GM18861 (cell line): ENCODE results near the gene GSTM1.
A peak's percentile ranks its signal among the peaks of the same experiment; 100 is the strongest.

Experiments
- ATAC-seq: cut with Tn5 transposase; IDR thresholded peaks from one replicate; pipeline ENCODE4 v1.9.1; 2021; ENCODE audit not compliant: unreplicated experiment

The GSTM1 gene

DNA sequence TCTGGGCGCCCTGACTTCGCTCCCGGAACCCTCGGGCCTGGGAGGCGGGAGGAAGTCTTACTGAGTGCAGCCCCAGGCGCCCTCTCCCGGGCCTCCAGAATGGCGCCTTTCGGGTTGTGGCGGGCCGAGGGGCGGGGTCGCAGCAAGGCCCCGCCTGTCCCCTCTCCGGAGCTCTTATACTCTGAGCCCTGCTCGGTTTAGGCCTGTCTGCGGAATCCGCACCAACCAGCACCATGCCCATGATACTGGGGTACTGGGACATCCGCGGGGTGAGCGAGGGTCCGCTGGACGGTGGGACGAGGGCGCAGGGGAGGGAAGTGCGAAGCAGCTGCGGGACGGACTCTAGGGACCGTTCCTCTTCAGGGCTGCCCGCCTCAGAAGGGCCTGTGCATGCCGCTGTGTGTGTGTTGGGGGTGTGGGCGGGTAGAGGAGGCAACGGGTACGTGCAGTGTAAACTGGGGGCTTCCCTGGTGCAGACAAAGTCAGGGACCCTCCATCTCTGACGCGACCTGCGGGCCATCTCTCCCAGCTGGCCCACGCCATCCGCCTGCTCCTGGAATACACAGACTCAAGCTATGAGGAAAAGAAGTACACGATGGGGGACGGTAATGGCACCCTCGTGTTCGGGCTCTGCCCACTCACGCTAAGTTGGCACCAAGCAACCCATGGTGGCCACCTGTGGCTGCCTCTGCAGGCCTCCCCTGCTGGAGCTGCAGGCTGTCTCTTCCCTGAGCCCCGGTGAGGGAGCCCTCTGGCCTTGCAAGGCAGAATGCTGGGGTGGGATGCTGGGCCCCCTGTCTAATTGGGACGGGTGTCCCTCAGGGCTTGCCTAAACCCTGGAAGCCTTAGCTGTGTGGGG lies at the start of gene GSTM1:
GSTM1 (plus strand) TSS at position 177 of the 859 bp plus-strand sequence; CDS start at position 234, 57 bp downstream.
- ATAC-seq = peak; percentile 98

DNA sequence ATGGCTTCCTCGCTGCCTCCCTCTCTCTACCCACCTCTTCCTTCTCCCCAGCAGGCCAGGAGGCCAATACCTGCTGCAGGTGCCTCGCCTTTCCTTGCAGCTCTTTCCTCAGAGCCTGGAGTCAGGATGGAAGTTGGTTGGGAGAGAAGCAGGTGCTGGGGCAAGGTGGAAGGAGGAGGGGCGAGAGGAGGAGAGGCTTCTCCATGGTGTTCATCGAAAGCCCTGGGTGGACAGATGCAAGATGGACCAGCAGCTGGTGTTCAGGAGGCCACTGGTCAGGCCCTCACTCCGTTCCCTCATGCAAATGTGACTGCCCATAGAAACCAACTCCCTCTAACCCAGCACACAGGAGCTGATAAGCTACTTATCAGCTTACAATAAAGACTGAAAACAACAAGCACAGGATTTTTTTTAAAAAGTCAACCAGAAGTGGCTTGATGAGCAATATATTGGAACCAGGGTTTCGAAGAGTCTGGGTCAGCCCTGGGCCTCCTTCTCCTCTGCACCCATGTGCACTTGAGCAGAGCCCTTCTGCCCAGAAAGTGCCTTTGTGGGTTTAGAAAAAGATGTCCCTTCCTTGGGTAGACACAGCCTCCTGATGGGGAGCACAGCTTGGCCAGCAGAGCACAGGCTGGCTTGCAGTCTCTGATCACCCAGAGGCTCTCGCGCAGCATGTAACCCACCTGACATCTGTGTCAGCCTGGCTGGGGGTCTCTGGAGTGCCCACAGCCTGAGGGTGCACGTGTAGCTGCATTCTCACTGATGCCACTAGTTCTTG lies 48.4 kb upstream of the GSTM1 start:
- no peak for ATAC-seq

DNA sequence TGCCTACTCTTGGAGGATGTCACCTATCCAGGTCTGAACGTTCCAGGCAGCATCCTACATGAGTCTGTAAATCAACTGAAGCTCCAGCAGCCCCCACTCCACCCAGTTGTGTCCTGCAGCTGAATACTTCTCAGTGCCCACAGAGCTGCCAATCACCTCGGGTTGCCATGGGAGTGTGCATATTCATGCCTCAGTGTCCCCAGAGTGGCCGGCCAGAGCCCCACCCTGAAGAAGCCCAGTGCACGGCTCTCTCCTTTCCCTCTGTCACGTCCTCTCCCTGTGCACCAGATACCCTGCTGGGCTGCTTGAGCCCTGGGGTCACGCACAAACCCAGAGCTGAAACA lies 47.8 kb upstream of the GSTM1 start:
- no peak for ATAC-seq

DNA sequence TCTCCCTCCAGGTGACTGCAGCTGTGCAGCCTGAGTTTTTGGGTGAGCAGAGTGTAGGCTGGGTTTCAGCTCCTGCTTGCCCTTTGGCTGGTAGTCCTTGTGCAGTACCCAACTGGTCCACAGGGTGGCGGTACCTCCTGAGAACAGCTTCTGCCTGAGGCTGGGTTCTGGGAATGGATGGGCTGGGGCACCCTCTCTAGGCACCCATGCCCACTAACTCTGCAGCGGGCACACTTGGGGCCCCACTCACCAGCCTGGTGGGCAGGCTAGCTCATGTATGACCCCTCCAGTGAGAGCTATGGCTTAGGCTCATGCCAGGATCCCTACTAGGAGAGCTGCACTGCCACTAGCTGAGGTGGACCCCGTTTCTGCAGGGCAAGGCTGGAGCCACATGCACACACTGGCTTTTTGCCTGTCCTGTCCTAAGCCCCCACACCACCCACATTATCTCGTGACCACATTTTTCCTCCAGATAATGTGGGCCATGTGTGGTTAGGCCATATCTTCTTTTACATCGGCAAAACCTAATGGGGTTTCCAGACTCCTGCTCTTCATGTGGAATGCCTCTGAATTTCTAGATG lies 47.2 kb upstream of the GSTM1 start:
- ATAC-seq = no peak

GRCh38 chr1:109641078-109641740 lies 46.4 kb upstream of the GSTM1 start:
- ATAC-seq = no peak

DNA sequence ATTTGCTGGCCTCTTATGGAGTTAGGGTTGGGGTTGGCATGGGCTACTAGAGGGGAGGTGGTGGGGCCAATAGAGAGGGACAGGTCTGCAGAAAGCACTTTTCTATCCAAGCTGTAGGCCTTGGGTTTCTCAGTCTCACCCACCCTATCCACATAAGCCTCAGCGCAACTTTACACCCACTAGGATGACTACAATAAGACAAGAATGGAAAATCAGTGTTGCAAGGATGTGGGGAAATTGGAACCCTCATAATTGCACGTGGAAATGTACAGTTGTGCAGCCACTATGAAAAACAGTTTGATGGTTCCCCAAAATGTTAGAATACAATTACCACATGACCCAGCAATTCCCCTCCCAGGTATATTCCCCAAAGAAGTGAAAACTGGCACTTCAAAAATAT lies 45.8 kb upstream of the GSTM1 start:
- ATAC-seq = no peak

GRCh38 chr1:109642626-109643025 lies 45.0 kb upstream of the GSTM1 start:
- ATAC-seq = no peak

DNA sequence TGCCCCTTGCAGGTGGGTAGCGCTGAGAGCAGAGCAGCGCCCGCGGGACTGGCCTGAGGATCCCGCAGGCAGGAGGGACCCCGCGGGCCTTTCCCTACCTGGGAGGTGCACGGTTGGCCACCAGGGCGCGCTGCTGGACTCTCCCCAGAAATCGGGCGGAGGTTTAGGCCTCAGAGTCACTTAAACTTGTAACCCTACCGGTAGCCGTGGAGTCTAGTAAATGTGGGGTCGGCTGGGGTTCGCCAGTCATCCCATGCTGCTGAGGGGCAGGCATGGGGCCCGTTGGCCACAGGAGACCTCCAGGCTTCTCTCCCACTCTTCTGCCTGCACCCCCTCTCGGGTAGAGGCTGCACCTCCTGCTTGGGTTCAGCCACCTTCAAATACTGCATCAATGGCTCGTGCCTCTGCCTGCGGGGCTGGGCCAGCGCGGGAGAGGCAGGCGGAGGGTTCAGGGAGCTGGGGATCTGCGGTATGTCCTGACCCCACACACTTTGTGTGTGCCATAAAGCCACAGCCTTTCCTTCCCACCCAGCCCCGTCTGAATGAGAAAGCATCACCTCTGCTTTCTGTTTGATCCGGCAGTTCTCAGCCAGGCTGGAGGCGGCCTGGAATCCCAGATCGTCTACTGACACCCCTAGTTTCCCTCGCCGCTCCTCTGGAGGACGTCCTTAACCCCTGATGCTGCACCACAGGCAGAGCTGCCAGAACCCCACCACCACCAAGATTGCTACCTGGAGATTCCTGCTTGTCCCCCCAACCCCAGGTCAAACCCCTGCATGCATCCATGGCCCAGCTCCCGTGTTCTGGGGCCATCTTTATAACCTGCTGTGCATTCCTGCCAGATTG lies 44.0 kb upstream of the GSTM1 start:
- peak; percentile 77 for ATAC-seq

- no peak for ATAC-seq
These were observed 42.9 kb upstream of the GSTM1 start for GRCh38 chr1:109644670-109645069.

- ATAC-seq = no peak
These were observed 38.1 kb upstream of the GSTM1 start for GRCh38 chr1:109649491-109649914.

- no peak for ATAC-seq
These were observed 37.0 kb upstream of the GSTM1 start for GRCh38 chr1:109650609-109651008.

- ATAC-seq = no peak
These were observed 35.2 kb upstream of the GSTM1 start for GRCh38 chr1:109652402-109652801.

DNA sequence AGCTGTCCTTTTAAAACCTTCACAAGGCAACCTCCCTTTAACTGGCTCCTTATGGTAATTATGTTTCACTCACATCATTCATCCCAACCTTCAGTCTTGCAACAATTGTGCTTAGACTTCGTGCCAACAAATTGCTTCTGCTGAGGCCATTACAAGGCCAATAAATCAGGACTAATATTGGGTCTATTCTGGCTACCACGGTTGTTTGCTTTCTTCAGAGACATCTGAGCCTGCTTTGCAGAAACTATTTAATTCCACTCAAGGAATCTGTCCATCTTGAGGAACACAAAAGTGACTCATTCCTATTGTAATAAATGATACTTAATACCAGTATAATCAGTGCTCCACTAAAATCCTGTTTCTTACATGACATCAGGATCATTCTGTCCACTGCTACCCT lies 34.3 kb upstream of the GSTM1 start:
- ATAC-seq = no peak

- ATAC-seq = no peak
These were observed 33.1 kb upstream of the GSTM1 start for GRCh38 chr1:109654519-109654918.

DNA sequence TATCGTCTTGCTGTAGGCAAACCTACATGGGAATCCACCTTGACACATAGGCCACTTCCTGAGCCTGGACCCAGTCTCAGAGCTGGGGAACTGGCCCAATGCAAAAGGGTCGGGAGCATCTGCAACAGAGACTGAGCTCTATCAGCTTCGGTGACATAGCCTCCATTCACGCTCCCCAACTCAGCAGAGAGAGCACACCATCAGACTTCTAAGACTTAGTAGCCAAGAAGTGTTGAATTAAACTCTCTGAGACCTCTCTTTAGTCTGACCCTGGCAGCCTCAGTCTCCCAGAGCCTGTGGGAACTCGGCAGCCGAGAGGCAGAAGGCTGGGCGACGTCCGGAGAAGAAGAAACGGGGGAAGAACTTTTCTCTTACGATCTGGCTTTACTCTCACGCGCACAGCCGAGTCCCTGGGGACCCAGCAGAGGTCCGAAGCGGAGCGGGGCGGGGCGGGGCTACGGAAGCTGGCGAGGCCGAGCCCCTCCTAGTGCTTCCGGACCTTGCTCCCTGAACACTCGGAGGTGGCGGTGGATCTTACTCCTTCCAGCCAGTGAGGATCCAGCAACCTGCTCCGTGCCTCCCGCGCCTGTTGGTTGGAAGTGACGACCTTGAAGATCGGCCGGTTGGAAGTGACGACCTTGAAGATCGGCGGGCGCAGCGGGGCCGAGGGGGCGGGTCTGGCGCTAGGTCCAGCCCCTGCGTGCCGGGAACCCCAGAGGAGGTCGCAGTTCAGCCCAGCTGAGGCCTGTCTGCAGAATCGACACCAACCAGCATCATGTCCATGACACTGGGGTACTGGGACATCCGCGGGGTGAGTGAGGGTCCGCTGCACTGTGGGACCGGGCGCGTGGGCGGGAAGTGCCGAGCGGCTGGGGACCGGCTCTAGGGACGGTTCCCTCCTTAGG lies 31.8 kb upstream of the GSTM1 start, which contains the start of gene GSTM4:
GSTM4 (plus strand) TSS at position 485 of the 905 bp plus-strand sequence; CDS start at position 776, 291 bp downstream.
- peak; percentile 66 for ATAC-seq

DNA sequence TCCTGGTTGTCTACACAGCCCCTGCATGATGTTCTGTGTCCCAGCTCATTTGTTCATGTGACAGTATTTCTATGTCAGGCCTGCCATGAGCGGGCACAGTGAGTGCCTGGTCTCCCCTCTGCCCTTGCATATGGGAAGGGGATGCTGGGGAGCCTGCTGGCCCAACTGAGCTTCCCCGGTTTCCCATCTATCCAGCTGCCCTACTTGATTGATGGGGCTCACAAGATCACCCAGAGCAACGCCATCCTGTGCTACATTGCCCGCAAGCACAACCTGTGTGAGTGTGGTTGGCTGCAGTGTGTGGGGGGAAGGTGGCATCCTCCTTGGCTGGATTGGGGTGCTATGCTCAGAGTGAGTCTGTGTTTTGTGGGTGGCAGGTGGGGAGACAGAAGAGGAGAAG lies 30.2 kb upstream of the GSTM1 start:
- ATAC-seq = no peak

GRCh38 chr1:109657970-109658369 lies 29.6 kb upstream of the GSTM1 start:
- ATAC-seq = no peak

DNA sequence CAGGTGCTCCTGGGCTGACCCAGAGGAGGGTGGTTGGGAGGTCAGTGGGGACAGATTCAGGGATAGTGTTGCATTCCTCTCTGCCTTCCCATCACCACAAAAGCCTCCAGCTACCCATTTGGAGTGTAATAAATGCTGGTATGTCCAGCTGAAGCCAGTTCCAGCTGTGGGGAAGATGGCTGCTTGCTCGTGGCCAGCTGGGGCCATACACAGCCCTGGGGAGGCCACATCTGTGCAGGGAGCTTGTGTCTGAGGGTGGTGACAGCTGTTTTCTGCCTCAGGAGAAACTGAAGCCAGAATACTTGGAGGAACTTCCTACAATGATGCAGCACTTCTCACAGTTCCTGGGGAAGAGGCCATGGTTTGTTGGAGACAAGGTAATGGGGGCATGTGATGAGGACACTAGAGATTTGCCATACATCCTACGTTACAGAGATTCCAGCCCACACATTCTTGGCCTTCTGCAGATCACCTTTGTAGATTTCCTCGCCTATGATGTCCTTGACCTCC lies 29.0 kb upstream of the GSTM1 start:
- no peak for ATAC-seq

GRCh38 chr1:109659145-109659544 lies 28.5 kb upstream of the GSTM1 start:
- ATAC-seq = no peak
